SK-N-SH treated with all-trans-retinoic acid at 6 μM for 48 hours (cell line): ENCODE data around the gene KIRREL3.
"Not testable (repeated sequence)": the region's sequence is repeated elsewhere in the genome, so short reads cannot be mapped to it uniquely, and the experiment has no call there.

ENCODE experiments used
- ATAC-seq: fragments of 200-7000 bp; cut with Tn5 transposase; 3 replicates; pipeline ENCODE4 v1.9.1; 2020; ENCODE audit warnings: mild to moderate bottlenecking, moderate library complexity
- ARNTL ChIP-seq: fragments of 450-650 bp; formaldehyde crosslinking; IDR thresholded peaks from 2 replicates; pipeline ENCODE4 v1.5.0; 2020; ENCODE audit warnings: low read depth, mild to moderate bottlenecking, moderate library complexity, borderline replicate concordance
- BACH2 ChIP-seq: fragments of 250-450 bp; sonication (Bioruptor Pico); IDR thresholded peaks from 2 replicates; pipeline ENCODE4 v1.9.0; 2021; ENCODE audit warnings: mild to moderate bottlenecking, borderline replicate concordance
- ESRRG ChIP-seq: fragments of 250-450 bp; sonication (Bioruptor Pico); IDR thresholded peaks from 2 replicates; pipeline ENCODE4 v1.6.1; 2021; ENCODE audit warnings: mild to moderate bottlenecking
- GLIS3 ChIP-seq: fragments of 250-450 bp; sonication (Bioruptor Pico); IDR thresholded peaks from 2 replicates; pipeline ENCODE4 v1.5.0; 2020; ENCODE audit warnings: mild to moderate bottlenecking, moderate library complexity
- ISL1 ChIP-seq: fragments of 250-450 bp; sonication (Bioruptor Pico); IDR thresholded peaks from 2 replicates; pipeline ENCODE4 v2.1.2; 2022; ENCODE audit warnings: mild to moderate bottlenecking, moderate library complexity
- OSR1 ChIP-seq: fragments of 250-450 bp; sonication (Bioruptor Pico); IDR thresholded peaks from 2 replicates; pipeline ENCODE4 v1.8.0; 2022; ENCODE audit warnings: moderate library complexity, mild to moderate bottlenecking, inconsistent platforms
- PPARA ChIP-seq: fragments of 250-450 bp; sonication (Bioruptor Pico); IDR thresholded peaks from 2 replicates; pipeline ENCODE4 v1.5.0; 2020; ENCODE audit warnings: mild to moderate bottlenecking, borderline replicate concordance
- RARB ChIP-seq: fragments of 250-450 bp; sonication (Bioruptor Pico); IDR thresholded peaks from 2 replicates; pipeline ENCODE4 v1.8.0; 2021; ENCODE audit warnings: mild to moderate bottlenecking, moderate library complexity
- SNAI2 ChIP-seq: fragments of 250-450 bp; sonication (Bioruptor Pico); IDR thresholded peaks from 2 replicates; pipeline ENCODE4 v1.5.0; 2020; ENCODE audit warnings: mild to moderate bottlenecking, moderate library complexity
- TCF4 ChIP-seq: fragments of 250-450 bp; sonication (Bioruptor Pico); IDR thresholded peaks from 2 replicates; pipeline ENCODE4 v1.8.0; 2021; ENCODE audit warnings: mild to moderate bottlenecking, moderate library complexity, borderline replicate concordance
- ZC3H10 ChIP-seq: fragments of 250-450 bp; sonication (Bioruptor Pico); IDR thresholded peaks from 2 replicates; pipeline ENCODE4 v1.5.1; 2021; ENCODE audit warnings: mild to moderate bottlenecking, moderate library complexity
- ZFP30 ChIP-seq: fragments of 450-650 bp; formaldehyde crosslinking; IDR thresholded peaks from 2 replicates; pipeline ENCODE4 v1.5.0; 2022; ENCODE audit warnings: mild to moderate bottlenecking, moderate library complexity
- ZNF565 ChIP-seq: fragments of 450-650 bp; formaldehyde crosslinking; conservative IDR thresholded peaks from 2 replicates; pipeline ENCODE4 v1.5.0; 2020; ENCODE audit warnings: low read depth, mild to moderate bottlenecking, moderate library complexity
- ZNF70 ChIP-seq: fragments of 450-650 bp; formaldehyde crosslinking; IDR thresholded peaks from 2 replicates; pipeline ENCODE4 v1.5.0; 2020; ENCODE audit warnings: mild to moderate bottlenecking, moderate library complexity
- ZNF8 ChIP-seq: fragments of 450-650 bp; formaldehyde crosslinking; IDR thresholded peaks from 2 replicates; pipeline ENCODE4 v1.5.0; 2020; ENCODE audit warnings: mild to moderate bottlenecking, moderate library complexity
- TF ChIP-seq, protein P1 (sequence below): fragments of 250-450 bp; sonication (Bioruptor Pico); IDR thresholded peaks from 2 replicates; pipeline ENCODE4 v1.8.0; 2020; ENCODE audit warnings: mild to moderate bottlenecking, moderate library complexity, borderline replicate concordance
- TF ChIP-seq, protein P2 (sequence below): fragments of 250-450 bp; sonication (Bioruptor Pico); IDR thresholded peaks from 2 replicates; pipeline ENCODE4 v1.5.1; 2020; ENCODE audit warnings: low read depth, mild to moderate bottlenecking, moderate library complexity
- TF ChIP-seq, protein P3 (sequence below): fragments of 250-450 bp; sonication (Bioruptor Pico); IDR thresholded peaks from 2 replicates; pipeline ENCODE4 v1.8.0; 2021; ENCODE audit warnings: low read depth, mild to moderate bottlenecking, moderate library complexity, borderline replicate concordance
- TF ChIP-seq, protein P4 (sequence below): fragments of 250-450 bp; sonication (Bioruptor Pico); IDR thresholded peaks from 2 replicates; pipeline ENCODE4 v1.5.0; 2020; ENCODE audit warnings: mild to moderate bottlenecking, moderate library complexity

The KIRREL3 gene

DNA sequence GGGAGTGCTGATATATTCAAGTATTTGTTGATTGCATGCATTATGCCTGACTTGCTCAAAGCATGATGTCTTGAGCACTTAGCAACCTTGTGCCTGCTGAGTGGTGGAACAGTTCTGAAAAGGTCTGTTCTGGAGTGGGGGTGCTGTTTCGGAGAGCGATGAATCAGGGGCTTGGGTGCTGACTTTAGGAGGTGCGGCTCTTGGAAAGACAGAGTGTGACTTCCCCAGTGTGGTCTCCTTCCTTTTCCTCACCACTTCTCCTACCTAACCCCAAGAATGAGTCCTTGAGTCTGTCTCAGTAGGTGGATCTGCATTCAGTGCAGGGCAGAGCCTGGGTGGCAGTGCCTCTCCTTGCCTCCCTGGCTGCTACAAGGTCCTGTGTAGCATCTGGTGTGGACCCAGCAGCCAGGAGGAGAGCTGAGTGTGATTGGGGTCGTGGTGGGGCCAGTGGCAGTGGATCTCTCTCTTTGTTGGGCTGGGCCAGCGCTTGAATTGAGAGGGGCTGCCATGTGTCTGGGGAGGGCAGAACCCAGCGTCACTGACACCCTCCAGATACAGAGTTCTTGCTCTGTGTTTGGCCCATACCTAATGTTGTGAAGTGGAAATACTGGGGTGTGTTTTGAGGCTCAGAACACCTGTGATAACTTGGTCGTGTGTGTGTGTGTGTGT lies 609.1 kb downstream of the KIRREL3 start:
- TF ChIP-seq PPARA (no peak), TCF4 (CRISPR knock-in tag) (no peak), ZNF565 (no peak), OSR1 (no peak), RARB (no peak), ZC3H10 (CRISPR knock-in tag) (no peak), GLIS3 (CRISPR knock-in tag) (no peak), ESRRG (CRISPR knock-in tag) (no peak), ZNF70 (CRISPR knock-in tag) (no peak), BACH2 (CRISPR knock-in tag) (no peak)
- TF ChIP-seq, protein P1, sequence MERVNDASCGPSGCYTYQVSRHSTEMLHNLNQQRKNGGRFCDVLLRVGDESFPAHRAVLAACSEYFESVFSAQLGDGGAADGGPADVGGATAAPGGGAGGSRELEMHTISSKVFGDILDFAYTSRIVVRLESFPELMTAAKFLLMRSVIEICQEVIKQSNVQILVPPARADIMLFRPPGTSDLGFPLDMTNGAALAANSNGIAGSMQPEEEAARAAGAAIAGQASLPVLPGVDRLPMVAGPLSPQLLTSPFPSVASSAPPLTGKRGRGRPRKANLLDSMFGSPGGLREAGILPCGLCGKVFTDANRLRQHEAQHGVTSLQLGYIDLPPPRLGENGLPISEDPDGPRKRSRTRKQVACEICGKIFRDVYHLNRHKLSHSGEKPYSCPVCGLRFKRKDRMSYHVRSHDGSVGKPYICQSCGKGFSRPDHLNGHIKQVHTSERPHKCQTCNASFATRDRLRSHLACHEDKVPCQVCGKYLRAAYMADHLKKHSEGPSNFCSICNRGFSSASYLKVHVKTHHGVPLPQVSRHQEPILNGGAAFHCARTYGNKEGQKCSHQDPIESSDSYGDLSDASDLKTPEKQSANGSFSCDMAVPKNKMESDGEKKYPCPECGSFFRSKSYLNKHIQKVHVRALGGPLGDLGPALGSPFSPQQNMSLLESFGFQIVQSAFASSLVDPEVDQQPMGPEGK, result no peak
- TF ChIP-seq, protein P2, sequence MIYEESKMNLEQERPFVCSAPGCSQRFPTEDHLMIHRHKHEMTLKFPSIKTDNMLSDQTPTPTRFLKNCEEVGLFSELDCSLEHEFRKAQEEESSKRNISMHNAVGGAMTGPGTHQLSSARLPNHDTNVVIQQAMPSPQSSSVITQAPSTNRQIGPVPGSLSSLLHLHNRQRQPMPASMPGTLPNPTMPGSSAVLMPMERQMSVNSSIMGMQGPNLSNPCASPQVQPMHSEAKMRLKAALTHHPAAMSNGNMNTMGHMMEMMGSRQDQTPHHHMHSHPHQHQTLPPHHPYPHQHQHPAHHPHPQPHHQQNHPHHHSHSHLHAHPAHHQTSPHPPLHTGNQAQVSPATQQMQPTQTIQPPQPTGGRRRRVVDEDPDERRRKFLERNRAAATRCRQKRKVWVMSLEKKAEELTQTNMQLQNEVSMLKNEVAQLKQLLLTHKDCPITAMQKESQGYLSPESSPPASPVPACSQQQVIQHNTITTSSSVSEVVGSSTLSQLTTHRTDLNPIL (CRISPR knock-in tag), result no peak
- ATAC-seq, result no peak

DNA sequence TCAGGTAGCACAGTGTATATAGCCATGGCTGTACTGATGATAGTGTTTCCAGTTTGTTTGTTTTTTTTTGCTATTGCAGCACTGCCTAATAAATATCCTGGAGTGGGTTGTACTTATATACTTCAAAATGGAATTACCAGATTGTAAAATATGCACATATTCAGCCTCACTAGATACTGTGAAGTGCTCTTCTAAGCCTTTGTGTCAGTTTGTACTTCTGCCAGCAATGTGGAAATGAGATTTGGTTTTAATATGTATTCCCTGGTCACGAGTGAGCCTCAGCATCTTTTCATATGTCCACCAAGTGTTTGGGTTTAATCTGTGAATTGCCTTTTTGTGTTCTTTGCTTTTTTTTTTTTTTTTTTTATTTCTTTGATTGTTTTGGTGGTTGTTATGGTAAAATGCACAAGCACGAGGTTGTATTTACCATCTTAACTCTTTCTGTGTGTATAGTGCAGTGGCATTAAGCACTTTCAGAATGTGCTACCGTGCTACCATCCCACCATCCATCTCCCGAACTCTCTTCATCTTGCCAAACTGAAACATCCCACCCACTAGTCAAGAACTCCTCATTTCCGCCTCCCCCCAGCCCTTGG lies 610.2 kb downstream of the KIRREL3 start:
- TF ChIP-seq BACH2 (CRISPR knock-in tag), result no peak
- no peak for TF ChIP-seq ARNTL (CRISPR knock-in tag)
- no peak for TF ChIP-seq GLIS3 (CRISPR knock-in tag)
- no peak for TF ChIP-seq ZFP30 (CRISPR knock-in tag)
- no peak for TF ChIP-seq ESRRG (CRISPR knock-in tag)
- TF ChIP-seq ISL1 (CRISPR knock-in tag), result no peak
- TF ChIP-seq, protein P1, result no peak
- TF ChIP-seq ZNF565, result no peak
- TF ChIP-seq, protein P3, sequence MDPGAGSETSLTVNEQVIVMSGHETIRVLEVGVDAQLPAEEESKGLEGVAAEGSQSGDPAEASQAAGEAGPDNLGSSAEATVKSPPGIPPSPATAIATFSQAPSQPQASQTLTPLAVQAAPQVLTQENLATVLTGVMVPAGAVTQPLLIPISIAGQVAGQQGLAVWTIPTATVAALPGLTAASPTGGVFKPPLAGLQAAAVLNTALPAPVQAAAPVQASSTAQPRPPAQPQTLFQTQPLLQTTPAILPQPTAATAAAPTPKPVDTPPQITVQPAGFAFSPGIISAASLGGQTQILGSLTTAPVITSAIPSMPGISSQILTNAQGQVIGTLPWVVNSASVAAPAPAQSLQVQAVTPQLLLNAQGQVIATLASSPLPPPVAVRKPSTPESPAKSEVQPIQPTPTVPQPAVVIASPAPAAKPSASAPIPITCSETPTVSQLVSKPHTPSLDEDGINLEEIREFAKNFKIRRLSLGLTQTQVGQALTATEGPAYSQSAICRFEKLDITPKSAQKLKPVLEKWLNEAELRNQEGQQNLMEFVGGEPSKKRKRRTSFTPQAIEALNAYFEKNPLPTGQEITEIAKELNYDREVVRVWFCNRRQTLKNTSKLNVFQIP (CRISPR knock-in tag), result no peak
- TF ChIP-seq ZNF8 (CRISPR knock-in tag), result no peak
- no peak for TF ChIP-seq SNAI2
- TF ChIP-seq, protein P4, sequence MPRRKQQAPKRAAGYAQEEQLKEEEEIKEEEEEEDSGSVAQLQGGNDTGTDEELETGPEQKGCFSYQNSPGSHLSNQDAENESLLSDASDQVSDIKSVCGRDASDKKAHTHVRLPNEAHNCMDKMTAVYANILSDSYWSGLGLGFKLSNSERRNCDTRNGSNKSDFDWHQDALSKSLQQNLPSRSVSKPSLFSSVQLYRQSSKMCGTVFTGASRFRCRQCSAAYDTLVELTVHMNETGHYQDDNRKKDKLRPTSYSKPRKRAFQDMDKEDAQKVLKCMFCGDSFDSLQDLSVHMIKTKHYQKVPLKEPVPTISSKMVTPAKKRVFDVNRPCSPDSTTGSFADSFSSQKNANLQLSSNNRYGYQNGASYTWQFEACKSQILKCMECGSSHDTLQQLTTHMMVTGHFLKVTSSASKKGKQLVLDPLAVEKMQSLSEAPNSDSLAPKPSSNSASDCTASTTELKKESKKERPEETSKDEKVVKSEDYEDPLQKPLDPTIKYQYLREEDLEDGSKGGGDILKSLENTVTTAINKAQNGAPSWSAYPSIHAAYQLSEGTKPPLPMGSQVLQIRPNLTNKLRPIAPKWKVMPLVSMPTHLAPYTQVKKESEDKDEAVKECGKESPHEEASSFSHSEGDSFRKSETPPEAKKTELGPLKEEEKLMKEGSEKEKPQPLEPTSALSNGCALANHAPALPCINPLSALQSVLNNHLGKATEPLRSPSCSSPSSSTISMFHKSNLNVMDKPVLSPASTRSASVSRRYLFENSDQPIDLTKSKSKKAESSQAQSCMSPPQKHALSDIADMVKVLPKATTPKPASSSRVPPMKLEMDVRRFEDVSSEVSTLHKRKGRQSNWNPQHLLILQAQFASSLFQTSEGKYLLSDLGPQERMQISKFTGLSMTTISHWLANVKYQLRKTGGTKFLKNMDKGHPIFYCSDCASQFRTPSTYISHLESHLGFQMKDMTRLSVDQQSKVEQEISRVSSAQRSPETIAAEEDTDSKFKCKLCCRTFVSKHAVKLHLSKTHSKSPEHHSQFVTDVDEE (CRISPR knock-in tag), result no peak
- TF ChIP-seq ZNF70 (CRISPR knock-in tag), result no peak
- no peak for ATAC-seq

DNA sequence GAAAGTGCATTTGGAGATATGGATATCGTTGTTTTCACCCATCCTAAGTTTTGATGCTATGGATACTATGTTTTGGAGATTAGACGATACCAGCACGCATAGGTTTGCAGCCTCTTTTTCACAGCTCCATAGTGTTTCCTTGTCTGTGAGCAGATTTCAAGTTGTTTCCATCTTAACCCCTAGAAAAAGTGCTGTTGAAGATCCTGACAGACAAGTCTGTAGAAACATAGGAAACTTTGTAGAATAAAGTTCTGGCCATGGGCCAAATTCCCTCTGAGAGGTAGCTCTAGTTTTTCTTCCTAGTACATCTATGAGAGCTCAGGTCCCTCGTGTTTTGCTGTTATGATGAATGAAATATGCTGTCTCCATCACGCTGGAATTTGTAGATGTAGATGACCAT lies 612.7 kb downstream of the KIRREL3 start:
- no peak for TF ChIP-seq PPARA
- no peak for TF ChIP-seq ISL1 (CRISPR knock-in tag)
- TF ChIP-seq BACH2 (CRISPR knock-in tag), result no peak
- TF ChIP-seq ARNTL (CRISPR knock-in tag), result no peak
- no peak for TF ChIP-seq ZC3H10 (CRISPR knock-in tag)
- TF ChIP-seq, all 23 proteins: peak for 0
- ATAC-seq, result no peak

DNA sequence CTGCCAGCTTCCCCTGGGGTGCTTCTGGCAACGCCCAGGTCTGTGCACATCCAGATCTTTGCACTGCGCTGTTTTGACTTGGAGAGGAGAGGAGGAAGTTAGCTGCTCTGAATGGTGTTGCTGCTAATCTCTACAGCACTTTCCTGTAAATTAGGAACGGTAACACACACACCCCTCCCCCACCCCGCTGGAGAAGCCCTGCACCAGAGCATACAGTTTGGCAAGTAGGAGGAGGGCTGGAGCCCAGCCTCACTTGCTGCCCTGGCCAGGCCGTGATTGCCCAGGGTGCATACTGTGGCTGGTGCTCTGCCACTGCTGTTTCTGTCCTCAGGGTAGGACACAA lies 613.9 kb downstream of the KIRREL3 start:
- not testable (repeated sequence) for ATAC-seq
